GM21381 (cell line): ENCODE data around the gene ACTN4.

Experiments
- ATAC-seq: cut with Tn5 transposase; IDR thresholded peaks from one replicate; pipeline ENCODE4 v1.9.1; 2021; ENCODE audit warnings: mild to moderate bottlenecking, moderate library complexity; ENCODE audit not compliant: unreplicated experiment

Gene ACTN4

DNA sequence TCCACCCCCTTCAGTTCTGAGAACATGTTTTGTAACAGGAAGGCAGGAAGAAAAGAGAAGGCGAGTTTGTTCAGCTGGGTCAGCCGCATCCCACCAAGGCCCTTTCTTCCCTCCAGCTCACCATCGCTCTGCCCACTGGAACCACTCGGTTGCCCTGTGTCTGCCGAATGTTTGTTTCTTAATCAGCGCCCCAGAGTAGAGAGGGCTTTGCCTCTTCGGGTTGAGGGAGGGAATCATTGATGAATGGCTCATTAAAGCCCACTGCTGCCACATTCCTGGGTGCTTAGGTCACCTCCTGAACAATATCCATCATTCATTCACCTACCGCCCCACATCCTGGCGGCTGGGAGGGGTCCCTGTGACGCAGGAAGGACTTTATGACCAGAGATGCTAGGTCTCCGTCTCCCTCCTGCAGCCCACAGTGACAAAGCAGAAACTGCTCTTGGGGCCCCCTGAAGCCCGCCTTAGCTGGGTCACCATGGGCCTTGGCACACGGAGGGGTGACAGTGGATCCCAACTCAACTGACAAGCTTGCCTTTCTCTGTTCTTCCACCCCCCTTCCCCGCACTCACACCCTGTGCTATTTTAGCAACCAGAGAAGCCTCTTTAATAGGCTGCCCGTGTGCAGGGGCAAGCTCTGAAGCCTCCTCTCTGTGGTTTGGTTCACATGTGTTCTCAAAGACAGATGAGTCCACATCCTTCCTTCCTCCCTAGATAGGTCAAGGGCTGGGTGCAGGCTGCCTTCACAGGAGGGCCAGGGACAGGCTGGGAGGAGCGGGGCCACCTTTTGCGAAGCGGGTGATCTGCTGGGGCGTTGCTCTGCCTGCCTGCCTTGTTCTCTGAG lies 46.2 kb downstream of the ACTN4 start:
- ATAC-seq, result no peak

DNA sequence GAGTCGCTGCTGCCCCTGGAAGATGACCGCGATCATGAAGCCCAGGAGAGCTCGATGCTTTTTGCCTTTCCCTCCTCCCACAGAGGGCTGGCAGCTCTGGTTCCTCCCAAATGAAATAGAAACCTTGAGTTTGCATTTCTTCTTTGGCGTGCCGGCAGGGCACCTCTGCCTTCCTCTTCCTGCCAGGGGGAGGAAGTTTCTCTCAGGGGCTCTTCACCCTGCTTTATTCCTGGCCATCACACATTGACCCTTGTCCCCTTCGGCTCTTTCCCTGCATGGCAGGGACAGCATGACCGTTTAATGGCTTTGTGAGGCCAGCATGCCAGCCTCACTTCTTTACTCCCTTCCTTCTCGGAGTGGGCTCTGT lies 47.9 kb downstream of the ACTN4 start:
- ATAC-seq, result no peak

DNA sequence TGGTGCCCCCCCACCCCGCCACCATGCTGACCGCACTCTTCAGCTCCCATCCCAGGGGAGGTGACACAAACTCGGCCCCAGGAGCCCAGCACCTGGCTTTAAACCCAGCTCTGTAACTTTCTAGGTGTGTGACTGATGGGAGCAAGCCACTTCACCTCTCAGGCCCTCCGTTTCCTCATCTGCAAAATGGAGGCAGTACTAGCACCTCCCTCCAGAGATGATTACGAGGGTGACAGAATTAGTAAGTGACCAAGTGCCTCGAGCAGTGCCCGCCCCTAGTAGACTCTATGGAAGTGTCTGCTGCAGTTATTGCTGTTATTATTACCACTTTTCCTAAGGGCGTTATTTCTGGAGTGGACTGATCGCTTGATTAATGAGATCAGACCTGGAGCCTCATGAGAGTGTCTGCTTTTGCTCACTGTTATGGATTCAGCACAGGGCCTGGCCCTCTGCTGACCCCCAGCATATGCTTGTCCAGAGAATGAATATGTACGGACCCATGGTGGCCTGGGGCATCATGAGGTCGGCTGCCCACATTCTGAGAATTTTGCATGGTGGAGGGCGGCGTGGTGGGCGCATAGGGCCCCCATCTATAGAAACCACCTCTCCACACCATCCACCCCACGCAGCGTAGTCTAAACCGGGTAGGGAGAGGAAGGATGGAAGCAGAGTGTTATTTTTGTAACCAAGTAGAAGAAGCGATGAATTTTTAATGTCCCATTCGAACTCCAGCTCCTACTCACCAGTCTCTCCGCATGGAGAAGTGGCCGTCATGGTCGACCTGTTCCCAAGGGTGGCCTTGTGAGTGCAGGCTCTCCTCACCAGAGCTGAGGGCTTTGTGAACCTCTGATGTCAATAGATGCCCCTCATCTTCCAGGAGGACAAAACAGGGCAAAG lies 48.6 kb downstream of the ACTN4 start:
- no peak for ATAC-seq

DNA sequence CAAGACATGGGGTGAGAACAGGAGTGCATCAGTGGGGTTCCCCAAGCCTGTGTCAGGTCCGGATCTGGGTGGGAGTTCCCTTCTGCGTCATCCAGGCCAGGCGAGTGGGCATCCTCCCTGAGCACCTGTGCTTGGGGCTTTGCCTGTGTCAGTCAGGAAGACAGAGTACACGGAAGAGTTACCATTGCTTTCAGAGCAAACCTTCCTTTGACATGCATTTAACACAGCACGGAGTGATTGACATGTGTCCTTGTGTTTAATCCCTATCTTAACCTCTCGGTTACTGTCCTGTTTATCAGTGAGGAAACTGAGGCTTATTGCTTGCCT lies 49.2 kb downstream of the ACTN4 start:
- no peak for ATAC-seq

DNA sequence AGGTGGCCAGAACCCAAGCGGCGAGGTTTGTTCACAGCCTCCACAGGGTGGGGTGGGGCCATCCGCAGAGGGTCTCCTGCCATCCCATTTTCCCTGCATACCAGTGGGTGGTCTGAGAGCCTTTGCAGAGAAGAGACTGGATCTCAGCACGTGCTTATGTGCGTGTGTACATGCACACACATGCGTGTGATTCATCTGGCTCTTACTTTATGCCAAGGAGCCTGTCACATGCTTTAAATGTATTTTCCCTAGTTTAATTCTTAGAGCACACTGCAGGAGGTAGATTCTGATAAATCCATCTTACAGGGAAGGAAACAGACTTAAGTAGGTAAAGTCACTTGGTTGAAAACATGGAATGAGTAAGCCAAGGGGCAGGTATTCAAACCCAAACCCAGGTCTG lies 49.7 kb downstream of the ACTN4 start:
- no peak for ATAC-seq

DNA sequence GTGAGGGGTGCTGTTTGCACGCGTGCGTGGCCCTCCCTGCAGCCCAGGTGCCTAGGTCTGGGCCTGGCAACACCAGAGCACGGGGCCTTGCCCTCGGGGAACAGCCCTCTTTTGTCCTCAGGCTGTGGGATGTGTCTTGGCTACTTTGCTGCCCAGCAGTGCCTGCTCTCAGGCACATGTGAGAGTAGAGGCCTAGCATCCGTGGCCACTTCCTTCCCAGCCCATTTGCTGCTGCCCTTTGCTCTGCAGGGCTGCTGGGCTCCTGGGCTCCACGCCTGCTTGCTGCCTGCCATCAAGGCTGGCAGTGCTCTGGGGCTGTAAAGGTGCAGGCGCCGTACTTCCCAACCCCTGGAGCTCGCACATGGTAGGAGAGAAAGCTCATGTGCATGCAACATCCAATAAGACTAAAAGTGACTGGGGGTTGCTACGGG lies 50.2 kb downstream of the ACTN4 start:
- ATAC-seq, result no peak

DNA sequence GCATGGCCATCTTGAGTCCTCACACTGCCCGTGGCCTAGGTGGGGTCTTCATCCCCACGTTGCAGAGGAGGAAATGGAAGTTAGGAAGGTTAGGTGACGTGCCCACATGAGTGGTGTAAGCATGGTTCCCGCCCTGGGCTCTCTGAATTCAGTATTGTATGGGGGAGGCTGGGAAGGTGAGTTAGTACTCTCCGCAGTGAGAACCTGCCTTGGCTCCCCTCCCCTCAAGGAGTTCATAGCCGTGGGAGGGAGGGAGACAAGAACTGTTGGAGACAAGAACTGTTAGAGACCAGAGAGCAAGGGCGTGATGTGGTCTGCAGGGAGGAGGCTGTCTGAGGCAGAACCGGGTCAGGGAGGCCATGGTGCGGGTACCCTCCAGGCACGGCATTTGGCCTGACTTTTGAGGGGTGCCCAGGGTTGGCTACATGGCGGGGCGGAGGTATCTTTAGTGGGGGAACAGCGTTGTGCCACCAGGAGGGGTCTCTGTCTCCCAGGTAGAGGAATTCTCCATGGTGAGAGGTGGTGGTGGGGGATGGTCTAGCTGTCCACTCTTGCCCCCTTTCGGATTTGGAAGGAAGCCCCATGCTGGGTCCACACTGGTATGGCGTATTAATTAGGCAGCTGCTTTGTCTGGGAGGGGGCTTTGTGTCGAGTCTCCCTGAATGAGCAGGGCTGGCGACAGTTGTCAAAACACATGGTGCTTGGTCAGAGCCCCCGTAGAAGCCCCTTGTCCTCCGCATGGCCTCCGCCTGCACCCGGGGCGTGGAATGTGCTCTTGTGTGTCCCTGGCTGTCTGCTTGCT lies 51.0 kb downstream of the ACTN4 start:
- no peak for ATAC-seq

DNA sequence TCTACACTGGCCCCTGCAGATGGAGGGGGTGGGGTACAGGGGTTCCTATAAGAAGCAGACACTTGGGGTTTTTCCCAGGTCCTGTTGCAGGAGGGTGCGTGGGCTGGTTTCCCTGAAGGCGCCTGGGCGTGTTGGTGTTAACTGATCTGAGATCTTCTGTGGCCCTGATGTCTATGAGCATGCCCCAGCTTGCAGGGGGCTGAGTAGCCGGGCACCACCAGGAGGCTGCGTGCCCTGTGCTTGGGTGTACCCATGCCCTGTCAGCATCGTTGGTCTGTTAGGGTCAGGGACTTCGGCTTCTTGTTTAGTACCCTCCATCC lies 51.5 kb downstream of the ACTN4 start:
- no peak for ATAC-seq

DNA sequence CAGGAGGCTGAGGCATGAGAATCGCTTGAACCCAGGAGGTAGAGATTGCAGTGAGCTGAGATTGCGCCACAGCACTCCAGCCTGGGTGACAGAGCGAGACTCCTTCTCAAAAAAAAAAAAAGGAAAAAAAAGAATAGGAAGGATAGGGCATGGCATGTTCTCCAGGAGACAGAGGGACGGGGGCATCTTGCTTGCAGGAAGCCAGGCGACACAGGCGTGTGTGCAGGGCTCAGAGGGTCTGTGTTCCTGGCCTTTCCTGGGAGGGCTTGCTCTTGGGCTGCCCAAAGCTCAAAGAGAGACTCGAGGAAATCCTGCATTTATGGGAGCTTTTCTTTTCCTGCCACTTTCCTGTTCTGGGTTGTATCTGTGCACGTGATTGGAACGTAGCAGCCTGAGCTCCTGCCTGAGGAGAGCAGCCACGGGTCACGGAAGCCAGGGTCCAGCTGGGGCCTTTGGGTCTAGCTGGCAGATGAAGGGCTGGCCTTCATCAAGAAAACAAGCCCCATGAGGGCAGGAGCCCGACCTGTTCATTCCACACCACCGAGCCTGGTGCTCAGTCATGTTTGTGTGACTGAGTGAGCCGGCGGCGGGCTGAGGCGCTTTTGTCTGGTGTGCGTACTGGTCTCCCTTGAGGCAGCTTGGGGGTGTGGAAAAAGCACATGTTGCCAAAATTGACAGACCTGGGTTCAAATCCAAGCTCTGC lies 52.3 kb downstream of the ACTN4 start:
- ATAC-seq, result no peak

DNA sequence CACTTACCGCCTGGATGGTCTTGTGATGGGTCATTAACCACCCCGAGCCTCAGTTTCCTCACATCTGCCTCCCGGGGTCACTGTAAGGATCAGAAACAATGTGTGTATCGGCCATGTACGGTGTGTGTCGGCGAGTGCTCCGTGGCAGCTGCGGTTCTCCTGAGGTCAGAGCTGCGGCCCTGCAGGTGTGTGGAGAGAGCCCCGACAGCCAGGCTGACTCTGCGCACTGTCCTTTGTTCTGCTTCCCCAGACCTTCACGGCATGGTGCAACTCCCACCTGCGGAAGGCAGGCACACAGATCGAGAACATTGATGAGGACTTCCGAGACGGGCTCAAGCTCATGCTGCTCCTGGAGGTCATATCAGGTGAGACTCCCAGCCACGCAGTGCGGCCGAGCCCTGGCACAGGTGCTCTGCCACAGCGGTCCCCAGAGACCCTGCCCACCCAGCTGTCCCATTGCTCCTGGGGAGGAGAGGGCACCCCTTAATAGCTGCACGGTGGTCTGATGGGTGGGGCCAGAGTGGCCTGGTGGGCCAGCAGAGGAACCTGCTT lies 53.0 kb downstream of the ACTN4 start:
- no peak for ATAC-seq

DNA sequence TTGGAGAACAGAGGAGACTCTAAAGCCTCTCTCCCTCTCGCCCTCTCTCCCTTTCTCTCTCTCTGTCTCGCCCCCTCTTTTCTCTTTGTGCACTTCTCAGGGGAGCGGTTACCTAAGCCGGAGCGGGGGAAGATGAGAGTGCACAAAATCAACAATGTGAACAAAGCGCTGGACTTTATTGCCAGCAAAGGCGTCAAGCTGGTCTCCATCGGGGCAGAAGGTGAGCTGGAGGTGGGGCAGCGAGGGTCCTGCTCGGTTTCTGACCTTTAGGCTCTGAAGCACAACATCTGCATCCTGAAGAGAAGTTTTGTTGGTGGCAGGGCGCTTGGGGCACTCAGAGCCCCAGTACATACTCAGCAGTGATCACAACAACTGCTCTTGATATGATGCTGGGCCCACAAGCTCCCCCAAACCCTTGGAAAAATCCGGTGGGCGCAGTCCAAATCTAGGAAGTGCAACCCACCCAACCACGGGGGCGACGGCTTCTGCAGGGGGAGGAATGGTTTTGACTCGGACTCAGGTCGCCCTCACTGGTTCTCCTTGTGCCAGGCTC lies 53.5 kb downstream of the ACTN4 start:
- no peak for ATAC-seq

DNA sequence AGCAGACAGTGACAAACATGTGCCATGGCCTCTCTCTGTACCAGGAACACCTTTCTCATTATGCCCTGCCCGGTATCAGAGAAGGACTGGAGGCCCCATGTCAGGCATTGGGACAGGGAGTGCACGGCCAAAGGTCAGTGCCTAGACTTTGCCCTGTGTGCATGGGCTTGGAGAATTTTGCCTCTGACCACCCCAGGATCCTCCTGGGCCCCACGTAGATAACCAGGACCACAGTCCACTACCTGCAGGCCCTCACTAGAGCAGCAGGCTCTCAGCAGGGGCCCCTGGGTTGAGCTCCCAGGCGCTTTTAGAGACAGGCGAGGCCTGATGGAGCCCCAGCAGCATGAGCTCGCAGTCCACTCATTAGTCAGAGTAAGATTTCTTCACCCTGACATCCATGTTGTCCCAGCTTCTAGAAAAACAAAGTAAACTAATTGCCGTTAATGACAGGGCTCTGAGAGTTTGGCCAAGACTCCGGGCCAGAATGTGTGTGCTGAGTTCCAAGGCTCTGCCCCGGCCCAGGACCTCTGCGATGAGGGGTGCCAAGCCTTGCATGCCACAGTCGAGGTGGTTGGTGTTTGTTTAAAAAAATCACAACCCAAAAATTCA lies 54.1 kb downstream of the ACTN4 start:
- no peak for ATAC-seq

DNA sequence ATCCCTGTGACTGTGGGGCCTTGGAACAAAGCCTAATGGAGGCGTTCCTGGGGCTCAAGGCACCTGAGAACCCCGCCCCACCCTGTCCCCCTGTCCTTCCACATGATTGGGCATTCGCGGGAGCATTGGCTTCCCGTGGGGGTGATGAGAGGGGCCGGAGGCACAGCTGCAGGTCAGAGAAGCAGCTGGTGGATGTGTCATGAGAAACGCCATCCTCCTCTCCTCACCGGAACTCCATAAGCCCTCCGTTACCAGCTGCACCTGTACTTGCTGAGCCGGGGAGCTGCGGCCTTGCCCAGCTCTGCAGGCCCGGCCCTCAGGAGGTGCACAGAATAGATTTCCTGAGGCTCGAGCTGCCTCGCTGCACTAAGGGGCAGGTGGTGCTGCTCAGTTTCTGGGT lies 54.8 kb downstream of the ACTN4 start:
- ATAC-seq, result no peak

DNA sequence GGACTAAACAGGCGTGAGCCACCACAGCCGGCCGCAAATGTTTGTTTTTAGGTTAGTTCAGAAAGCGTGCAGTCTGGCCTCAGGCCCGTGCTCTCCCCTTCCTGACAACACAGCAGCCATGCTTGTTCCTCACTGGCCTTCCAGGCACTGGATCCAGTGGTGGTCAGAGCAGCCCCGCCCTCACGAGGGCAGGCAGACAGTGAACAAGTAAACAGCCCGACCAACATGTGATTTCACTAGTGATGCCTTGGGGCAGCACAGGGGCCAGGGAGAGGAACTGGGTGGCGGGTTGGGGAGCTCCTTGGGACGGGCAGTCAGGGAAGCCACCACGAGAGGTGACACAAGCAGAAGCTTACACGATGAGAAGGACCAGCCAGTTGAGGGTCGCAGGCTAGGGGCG lies 56.1 kb downstream of the ACTN4 start:
- no peak for ATAC-seq

DNA sequence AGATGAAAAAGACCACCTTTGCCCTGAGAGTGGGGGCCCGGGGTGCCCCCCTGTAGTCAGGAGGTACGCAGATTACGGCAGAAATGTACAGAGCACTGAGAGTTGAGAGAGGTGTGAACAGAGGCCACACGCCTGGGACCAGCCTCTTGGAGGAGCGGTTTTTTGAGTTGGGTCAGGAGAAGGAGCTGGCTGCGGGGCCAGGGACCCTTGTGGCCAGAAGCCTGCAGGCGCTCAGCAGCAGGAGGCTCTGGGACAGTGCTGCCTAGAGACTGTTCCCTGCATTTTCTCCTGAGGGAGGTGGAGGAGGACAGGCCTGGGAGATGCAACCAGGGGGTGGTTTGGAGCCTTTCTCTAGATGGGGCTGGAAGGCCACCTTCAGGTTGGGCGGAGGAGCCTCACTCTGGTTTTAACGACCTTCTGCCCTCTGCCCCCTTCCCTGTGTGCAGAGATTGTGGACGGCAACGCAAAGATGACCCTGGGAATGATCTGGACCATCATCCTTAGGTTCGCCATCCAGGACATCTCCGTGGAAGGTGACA lies 57.1 kb downstream of the ACTN4 start:
- no peak for ATAC-seq

DNA sequence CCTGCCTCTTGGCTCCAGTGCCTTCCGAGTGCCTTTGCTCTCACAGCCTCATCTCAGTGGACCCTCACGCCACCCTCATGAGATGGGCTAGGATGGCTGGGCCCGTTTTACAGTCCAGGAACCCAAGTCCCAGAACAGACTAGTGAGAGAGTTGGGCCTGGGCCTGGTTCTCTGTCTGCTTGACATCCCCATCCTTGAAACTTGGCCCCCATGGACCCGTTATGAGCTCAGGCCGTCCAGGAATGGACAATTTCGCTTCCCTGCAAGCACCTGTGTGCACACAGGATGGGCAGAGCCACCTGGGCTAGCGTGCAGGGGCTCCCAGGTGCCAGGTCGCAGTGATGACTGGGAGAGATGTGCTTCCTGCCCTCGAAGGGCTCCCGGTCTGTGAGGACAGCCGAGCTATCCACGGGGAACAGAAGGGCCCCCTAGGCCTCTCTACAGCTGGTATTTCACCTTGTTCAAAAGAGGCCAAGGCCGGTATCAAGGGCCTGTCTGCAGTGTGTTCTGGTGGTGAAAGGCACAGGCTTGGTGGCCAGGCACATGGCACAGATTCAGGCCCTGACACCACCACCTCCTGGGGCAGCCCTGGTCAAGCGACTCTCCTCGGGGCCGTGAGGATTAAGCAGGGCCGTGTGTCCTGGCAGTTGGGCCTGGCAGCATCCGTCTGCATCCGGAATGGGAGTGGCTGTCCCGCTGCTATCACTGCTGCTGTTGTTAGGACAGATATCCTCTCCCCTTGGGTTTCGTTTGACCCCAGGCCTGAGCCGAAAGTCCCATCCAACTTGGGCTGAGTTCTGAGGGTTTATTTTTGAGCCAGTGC lies 58.0 kb downstream of the ACTN4 start:
- ATAC-seq, result no peak

DNA sequence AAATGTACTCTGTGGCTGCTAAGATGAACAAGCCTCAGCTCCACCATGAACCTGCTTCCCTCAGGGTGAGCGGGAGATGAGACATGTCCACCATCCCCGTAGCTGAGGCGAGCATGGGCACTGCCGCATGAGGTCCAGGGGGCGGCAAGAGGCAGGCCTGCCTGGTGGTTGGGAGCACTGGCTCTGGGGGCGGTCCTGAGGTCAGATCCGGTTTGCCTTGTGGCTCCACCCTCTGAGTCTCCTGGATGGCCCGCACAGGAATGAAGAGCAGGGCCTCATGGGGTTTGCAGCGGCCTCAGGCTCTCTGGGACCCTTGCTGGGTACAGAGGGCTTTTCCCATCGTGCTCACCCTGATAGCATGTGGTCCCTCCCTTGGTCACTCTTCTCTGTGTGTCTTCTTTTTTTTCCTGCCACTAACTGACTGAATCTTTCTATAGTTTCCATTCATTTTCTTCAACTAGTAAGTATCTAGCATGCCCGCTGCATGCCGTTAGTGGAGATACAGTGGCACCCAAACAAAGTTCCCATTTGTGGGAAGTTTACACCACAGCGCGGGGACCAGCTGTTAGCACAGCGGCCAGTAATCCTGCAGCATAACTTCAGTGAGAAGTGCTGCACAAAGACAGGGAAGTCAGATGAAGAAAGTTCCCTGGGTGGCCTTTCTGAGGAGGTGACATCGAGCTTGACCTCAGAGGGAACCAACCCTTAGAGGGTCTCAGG lies 59.5 kb downstream of the ACTN4 start:
- ATAC-seq, result no peak

DNA sequence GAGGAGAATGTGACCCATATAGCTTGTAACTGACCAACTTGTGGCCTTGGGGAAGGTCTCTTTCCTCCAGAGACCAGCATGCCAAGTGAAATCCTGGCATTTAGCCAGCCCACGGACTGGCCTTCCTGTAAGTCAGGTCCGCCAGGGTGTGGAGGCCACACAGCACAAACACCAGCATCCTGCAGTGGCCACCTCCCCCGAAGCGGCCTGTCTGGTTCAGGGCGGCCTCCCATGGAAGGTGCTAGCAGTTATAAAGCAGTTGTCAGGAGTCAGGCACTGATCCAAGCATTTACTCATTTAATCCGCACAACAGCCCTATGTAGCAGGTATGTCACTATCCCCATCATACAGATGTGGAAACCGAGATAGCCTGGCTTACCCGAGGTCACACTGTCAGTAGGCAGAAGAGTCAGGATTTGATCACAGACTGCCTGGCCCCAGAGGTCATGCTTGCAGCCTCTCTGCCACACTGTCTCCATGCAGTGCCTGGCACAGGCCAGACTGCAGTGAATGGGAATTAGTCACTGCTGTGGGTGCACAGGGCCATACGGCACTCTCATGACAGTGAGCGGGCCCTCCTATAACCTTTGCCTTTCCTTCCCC lies 60.2 kb downstream of the ACTN4 start:
- no peak for ATAC-seq
